GM21737 (cell line): ENCODE data around the gene DGUOK.

ENCODE experiments used
- ATAC-seq: cut with Tn5 transposase; IDR thresholded peaks from one replicate; pipeline ENCODE4 v1.9.1; 2021; ENCODE audit warnings: mild to moderate bottlenecking, moderate library complexity; ENCODE audit not compliant: unreplicated experiment

The DGUOK gene

DNA sequence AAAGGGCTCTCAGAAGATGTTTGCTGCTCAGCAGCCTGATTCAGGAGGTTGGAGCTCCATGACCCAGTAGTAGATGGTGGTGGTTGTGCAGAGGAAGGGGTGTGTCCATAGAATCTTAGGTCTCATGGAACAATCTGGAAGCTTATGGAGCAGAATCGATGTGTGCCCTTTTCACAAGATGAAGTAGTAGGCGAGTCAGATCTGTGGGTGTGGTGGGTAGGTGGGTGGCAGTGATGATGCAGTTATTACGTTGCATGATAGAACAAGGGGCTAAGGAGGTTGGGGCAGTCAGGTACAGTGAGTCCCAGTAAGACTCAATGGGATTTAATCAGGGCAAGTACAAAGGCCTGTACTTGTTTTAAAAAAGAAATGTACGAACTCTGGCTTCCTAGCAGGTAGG is 67.1 kb downstream of the DGUOK start:
- ATAC-seq: no peak

DNA sequence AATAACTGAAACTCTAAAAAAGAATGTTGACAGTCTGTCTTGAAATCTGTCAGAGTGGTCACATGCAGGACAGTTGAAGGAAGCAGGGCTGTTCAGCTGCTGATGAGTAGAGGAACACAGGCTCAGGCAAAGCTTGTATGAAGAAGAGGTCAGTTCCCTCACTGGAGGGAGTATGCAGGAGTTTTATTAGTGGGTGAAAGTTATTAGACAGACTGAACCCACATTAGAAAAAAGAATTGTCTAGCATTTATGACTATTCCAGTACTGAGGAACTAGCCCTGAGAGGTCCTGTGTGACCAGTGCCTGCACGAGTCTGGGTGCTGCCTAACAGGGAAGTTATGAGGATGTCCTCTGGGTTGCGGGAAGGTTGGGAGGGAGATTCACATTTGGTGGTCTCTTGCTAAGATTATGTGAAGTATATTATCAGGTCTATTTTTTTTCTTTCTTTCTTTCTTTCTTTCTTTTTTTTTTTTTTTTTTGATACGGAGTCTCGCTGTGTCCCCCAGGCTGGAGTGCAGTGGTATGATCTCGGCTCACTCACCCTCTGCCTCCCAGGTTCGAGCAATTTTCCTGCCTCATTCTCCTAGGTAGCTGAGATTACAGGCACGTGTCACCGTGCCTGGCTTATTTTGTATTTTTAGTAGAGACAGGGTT is 67.6 kb downstream of the DGUOK start:
- ATAC-seq: no peak

DNA sequence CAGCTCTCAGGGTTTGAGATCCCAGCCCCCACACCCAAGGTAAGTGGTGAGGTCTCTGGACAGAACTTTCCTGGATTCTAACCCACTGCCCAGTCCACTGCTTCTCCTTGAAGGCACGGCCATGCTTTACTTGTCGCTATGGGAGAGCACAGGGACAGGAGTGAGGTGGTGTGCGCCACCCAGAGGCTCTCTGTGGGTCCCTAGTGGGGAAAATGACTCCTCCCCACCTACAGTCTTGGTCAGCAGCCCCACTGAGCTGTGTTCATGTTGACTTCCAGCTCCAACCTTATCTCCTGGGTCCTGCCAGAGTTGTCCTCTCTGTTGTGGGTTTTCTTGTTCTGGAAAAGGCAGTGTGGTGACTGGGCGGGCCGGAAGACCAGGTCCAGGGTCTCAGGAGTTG is 69.1 kb downstream of the DGUOK start:
- ATAC-seq: no peak

DNA sequence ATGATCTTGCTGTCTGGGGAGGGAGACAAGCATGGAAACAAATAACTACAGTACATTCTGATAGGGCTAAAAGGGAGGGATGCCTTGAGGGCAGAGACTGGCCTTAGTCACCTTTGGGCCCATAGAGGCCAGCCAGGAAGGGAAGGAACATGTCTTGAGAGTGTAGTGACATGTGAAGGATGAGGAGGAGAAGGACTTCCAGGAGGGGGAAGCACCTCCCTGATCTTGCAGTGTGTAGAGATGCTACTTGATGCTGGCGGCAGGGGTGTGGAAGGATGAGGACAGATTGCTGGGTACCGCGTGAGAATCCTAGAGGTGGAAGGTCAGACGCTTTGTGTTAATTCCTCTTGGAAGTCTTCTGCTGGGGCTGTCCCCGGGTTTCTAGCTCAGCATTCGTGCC is 71.1 kb downstream of the DGUOK start:
- ATAC-seq: no peak

DNA sequence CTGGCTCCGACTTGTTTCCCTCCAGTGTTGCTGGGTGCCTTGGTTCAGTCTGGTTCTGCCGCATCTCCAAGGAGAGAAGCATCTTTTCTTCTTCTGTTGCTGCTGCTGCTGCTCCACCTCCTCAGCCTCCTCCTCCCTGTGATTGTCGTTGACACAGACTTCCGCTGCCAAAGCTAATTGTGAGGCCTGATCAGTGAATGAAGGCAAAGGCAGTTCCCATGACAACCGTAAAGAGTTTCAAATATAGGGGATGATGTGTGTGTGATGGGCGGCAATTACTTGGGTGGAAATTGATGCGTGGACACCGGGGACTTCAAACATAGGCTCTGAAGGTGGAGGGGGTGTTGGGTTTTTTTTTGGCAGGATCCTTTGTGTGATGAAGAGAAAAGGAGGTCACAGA is 71.8 kb downstream of the DGUOK start:
- no peak for ATAC-seq

DNA sequence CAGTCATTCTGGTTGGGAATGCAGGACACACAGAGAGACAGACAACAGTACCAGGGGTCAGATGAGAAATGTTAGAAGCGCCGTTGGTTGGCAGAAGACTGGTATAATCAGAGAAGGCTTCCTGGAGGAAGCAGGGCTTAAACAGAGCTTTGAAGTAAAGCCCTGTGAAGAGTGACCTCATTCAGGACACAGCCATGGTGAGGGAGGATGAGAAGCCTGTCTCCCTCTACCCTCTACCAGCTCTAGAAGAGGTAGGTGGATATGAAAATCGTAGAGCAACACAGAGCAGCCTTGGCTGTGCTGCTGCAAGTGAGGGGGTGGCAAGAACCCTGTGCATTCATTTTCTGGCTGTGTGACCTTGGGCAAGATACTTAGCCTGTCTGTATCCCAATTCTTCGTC is 72.3 kb downstream of the DGUOK start:
- no peak for ATAC-seq

DNA sequence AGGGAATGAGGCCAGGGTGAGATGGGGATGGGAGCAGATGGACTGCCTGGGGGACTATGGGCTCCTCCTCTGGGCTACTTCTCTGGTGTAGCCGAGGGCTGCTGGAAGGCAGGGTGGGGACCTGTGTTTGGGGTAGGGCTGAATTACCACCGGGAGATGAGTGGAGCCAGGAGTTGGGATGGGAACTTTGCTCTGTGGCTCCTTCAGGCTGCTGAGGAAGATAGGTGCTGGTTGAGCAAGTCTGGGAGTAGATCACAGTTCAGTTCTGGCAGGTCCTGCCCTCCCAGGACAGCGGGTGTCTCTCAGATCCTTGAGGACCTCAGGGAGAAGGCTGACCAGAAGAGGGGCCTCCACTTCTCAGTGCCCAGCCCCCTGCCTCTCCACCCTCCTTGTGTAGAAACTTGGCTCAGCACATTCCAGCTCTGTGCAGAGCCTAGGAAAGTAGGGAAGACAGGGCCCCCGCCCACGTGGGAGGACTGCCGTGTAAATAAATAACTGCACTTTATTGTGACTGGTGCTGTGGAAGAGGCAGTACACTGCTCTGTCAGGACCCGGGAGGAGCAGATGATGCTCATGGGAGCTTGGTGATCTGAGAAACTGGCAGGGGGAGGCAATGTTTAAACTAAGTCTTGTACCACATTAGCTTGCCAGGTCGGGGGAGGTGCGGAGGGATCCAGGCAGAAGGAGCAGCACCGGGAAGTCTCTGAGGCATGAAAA is 73.4 kb downstream of the DGUOK start:
- no peak for ATAC-seq

DNA sequence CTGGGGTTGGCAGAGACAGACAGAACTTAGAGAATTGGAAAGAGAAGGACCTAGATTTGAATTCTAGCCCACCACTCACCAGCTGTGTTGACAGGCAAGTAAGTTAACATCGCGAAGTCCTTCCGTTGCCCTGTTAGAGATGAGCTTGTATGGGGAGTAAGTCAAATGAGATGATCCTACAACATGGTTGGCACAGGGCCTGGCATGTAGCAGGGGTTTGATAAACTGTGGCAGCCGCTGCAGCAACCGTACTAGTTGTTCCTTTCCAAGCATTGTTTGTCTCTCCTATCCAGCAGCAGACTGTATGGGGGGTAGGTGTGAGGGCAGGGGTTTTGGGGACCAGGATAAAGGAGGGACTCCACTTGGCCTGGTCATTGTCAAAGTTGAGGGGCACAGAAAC is 74.0 kb downstream of the DGUOK start:
- ATAC-seq: no peak

DNA sequence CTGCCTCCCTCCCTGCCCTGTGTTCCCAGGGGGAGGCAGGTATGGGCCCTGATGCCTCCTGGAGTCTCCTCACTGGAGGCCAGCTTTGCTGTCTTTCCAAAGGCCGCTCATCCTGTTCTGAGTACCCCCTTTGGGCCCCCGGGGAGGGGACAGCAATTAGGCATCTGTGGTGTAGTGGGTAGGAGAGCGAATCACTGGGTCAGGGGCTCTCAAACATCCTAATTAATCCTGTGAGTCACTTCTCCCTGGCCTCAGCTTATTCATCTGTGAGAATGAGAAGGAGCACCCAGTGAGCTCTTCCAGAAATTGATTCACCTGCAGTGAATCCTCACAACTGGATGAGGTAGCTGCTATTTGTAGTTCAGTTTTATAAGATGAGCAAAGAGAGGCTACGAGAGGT is 74.4 kb downstream of the DGUOK start:
- no peak for ATAC-seq

DNA sequence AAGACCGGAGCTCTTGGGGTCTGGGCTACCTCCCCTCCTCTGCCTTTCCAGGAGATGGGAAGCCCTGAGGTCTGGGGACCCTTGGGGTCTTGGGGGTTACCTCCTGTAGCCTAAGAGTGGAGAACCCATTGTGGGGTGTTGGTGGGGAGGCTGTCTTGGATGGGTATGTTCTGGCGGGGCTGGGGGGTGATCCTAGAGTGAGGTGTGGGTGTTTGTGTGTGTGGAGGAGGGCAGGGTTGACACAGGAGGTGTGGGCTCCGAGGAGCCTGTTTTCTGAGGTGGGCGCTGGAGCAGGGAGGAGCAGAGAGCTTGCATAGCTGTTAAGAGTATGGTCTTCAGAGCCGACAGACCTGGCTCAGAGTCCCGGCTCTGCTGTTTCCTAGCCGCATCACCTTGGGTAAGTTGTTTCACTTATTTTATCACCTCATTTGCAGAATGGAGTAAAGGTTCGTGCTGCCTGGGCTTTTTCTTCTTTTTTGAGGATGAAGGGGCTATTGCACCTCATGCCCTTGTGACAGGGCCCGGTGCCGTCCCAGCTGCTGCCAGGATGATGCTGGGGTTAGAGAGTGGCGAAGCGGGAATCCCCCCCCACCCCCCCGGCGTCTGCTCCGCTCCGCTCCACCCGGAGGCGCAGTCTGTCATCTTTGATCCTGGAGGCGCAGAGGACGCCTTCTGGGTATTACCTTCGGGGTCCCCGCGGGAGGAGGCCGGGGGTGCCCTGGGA is 75.3 kb downstream of the DGUOK start:
- ATAC-seq: peak; percentile 44

DNA sequence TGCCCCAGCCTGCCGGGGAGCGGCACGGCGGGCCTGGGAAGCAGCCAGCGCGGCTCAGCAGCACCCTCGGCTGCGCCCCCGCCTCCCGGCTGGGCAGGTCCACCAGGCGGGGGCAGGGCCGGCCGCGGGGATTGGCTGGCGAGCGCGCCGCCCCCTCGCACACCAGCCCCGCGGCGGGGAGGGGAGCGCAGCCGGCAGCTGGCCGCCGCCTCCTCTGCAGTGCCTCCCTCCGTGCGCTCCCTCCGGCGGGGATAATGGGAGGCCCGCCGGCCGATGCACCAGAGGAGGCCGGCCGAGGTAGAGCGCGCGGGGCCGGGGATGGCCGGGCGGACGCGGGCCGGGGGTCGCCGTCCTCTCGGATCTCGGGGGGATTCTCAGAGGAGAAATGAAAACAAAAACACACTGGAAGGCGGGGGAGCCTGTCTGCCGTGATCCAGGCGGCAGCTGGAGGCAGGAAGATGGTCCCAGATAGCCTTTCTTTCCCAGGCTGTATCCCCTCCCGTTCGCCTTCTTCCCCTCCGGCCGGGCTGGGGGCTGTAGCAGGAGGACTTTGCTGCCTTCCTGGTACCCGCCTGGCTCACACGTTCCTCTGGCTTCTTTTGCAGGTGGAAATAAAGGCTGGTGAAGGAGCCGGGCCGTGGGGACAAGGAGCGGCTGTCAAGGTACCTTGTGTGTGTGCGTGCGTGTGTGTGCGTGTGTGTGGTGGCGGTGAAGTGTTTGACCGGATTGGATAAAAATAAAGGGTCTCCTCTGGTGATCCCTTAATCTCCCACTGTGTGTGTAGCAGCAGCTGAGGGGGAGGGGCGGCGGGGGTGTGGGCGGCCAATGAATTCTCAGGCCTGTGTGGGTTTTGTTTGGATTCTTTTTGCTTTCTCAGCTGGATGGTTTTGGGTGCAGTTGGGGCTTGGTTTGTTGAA is 76.1 kb downstream of the DGUOK start:
- peak; percentile 89 for ATAC-seq

DNA sequence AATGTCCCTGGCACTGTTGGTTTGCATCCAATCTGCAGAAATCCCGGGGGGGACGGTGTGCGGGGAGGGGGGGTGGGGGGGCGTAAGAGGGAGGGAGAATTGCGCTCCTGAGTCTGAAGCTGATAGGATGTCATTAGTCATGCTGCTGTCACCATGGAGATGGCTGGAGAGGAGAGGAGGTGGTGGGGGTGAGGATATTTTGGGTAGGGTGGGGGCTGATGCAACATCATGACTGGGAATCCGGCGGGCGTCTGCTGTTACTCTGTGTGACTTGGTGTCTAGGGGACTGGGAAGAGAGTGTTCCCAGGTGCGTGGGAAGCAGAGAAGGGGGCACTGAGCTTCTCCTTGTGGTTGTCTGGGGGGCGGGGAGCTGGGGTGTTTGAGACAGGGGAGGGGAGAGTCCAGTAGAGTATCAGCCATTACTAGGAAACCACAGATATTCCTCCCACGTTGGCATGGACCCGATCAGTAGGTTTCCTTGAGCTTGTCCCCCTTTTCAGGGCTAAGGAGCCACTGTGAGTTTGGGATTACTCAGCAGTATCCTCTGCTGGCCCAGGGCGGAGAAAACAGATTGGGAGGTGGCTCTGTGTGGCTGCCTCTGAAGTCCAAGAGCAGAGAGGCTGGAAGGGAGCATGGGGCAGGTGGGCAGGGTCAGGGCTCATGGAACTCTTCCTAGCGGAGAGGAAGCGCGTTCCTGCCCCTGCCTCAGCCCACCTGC is 77.0 kb downstream of the DGUOK start:
- ATAC-seq: no peak

DNA sequence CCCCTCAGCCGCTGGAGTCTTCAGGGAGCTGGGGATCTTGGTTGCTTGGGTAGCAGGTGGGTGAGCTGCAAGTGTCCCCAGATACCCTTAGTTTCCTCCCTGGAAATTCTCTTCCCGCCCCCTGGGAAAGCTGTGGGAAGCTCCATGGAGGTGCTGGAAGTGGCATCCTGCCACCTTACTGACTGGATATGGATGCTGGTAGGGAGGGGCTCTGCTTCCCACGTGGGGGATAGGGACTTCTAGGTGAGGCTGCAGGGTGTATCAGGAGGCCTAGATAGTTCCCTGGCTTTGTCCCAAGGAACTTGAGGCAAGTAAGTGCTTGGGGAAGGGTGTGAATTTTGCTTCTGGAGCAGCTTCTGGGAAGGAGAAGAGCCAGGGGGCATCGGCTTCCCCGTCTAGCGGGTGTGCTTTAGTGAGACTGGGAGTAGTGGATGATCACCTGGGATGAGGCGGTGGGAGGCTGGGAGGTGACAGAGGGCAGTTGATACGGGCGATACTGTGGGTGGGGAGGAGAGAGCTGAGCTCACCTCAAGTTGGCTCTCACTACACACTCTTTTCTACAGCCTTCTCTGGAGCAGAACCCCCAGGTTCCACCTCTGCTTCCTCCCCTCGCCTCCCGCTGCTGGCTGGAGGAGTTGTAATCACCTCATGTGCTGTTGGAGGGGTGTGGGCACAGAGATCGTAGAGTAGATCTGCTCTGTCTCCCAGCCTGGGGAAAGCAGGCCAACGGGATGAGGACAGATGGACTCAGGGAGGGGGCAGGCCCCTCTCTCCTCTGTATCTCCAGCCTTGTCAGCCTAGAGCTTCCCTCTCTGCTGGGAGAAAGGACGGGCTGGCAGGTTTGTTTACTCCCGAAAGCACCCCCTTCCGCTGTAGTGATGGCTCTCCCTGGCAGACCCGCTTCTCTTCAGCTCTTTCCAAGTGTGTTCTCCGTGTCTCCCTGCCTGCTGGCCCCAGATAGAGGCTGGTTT is 77.8 kb downstream of the DGUOK start:
- no peak for ATAC-seq

DNA sequence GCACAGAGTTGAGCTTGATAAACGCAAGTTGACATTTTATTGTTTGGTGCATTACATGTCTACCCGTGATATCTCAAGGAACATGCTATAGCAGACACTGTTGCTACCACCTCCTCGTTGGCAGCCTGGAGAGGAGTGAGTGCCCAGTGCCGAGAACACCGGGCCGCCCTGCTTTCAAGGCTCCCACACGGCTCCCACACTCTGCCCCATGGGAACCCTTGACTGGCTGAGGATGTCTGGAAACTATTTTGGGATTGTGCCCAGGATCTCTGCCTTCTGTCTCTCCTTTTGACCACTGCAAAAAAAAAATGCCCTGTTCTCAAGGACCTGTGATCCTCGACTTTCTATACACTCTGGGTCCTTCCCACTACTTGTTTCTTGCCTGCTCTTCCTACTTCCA is 79.1 kb downstream of the DGUOK start:
- no peak for ATAC-seq

DNA sequence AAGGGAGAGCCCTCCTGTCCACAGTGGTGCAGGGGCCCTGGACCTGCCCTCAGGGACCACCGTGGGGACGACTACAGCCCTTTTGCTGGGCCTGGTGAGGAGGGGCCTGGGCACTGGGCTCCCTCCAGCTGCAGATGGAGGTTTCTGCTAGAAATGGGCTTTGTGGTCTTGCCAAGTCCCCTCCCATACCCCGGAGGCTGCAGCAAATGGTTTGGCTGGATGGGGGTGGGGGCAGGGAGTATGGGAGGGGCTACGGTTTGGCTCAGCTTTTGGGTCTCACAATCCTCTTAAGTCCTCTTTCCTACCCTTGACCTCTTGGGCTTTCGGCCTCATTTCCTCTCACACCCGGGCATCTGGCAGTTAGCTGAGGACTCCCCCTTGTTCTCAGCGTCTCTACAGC is 79.8 kb downstream of the DGUOK start:
- no peak for ATAC-seq

DNA sequence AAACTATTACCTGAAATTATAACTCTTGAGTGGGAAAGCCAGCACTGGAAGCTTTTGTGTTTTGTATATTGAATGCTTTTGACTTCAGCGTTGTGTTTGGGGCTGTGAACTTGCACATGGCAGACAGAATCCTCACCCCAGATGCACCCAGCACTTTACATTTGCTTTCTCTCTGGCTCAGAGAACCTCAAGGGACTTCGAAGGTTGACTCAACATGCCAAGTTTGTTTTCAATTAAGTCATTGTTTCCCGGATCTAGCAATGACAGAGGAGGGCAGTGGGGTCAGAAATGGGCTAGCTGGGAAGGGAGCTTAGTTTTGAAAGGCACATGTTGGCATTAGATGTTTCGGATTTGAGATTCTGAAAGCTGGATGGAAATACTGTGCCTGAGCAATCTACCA is 80.4 kb downstream of the DGUOK start:
- ATAC-seq: no peak

DNA sequence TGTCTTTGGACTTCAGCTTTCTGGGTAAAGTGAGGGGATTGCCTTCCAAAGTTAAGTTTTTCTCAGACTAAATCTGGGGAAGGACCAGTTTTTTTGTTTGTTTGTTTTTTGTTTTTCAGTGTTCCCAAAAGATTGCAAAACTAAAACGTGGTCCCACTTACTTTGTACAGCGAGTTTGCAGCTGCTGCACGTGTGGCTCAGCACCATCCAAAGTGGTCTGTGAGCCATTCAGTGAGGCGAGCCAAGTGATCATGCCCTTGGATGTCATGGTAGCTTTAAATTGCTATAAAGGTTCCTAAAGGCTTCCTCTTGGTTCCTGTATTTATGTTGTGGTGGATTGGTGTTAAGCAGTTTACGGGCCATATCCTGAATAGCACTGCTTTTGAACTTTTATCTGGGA is 81.0 kb downstream of the DGUOK start:
- ATAC-seq: no peak
